Neutrophil (primary cell): ENCODE measurements around the gene IL1RAPL2.

ENCODE experiments used
- H3K27ac ChIP-seq: fragments of 200-600 bp; sonication (generic); 2 replicates; pipeline ENCODE4 v1.5.1; 2016; ENCODE audit warnings: mild to moderate bottlenecking, moderate library complexity
- H3K27me3 ChIP-seq: fragments of 200-600 bp; sonication (generic); 2 replicates; pipeline ENCODE4 v1.6.0; 2016; ENCODE audit warnings: mild to moderate bottlenecking
- H3K36me3 ChIP-seq: fragments of 200-600 bp; sonication (generic); 2 replicates; pipeline ENCODE4 v1.5.1; 2017
- H3K4me1 ChIP-seq, 2 experiments: fragments of 200-600 bp in 1 of 2; sonication (generic) in 1 of 2; 1 replicate in 1 of 2; 2 replicates in 1 of 2; pipeline versions ENCODE4 v1.5.1 to v1.6.1; 2013 to 2016; ENCODE audit warnings: low read depth in 1 of 2, low read length in 1 of 2, mild to moderate bottlenecking in 1 of 2, moderate library complexity in 1 of 2; ENCODE audit not compliant: control insufficient read depth in 1 of 2, insufficient read depth in 1 of 2
- H3K4me3 ChIP-seq, 2 experiments: fragments of 200-600 bp in 1 of 2; sonication (generic) in 1 of 2; 1 replicate in 1 of 2; 2 replicates in 1 of 2; pipeline ENCODE4 v1.5.1; 2013 to 2016; ENCODE audit warnings: low read depth in 1 of 2, low read length in 1 of 2, mild to moderate bottlenecking in 1 of 2, moderate library complexity in 1 of 2
- H3K9me3 ChIP-seq: fragments of 200-600 bp; sonication (generic); 2 replicates; pipeline ENCODE4 v1.5.1; 2016
- TF ChIP-seq, protein P1 (sequence below): fragments of 200-600 bp; sonication (generic); IDR thresholded peaks from 2 replicates; pipeline ENCODE4 v1.5.1; 2016; ENCODE audit warnings: antibody characterized with exemption

Gene IL1RAPL2

DNA sequence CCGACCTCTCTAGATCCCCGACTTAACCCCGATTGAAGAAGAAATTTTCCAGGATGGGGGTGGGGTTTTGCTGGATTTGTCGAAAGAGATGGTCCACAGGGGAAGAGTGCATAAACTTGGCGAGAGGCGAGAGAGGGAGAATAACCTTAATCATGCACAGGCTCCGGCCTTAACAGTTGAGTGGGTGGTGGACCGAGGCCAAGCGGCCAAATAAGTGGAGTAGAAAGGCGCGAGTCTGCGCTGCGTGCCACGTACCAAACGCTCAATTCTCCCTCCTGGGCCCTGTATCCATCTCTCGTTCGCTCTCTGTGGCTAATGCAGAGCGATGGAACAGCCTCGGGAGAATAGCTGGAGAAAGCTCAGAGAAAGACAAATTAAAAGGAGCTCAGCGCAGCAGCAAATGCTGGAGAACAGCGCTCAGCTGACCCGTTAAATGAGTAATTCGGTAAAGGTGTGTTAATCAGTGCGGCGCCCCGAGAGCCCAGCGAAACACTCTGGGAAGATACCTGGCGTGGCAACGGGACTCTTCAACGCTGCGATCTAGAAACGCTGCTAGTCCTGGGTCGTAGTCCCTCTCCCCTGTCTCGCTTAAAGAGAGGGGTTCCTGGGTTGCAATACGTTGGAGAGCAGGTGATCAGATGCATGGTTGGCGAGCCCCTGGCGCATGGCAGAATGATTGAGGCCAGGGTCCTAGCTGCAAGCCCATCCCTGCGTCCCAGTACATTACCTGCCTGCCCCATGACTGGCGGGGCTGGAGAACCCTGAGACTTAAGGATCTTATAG is 887 bp upstream of the IL1RAPL2 start:
- peaks cover 59% of the 10 kb centered on the region for H3K27me3 ChIP-seq
- no peaks in the 10 kb centered on the region for H3K9me3 ChIP-seq
- H3K4me1 ChIP-seq, result no peaks in the 10 kb centered on the region

DNA sequence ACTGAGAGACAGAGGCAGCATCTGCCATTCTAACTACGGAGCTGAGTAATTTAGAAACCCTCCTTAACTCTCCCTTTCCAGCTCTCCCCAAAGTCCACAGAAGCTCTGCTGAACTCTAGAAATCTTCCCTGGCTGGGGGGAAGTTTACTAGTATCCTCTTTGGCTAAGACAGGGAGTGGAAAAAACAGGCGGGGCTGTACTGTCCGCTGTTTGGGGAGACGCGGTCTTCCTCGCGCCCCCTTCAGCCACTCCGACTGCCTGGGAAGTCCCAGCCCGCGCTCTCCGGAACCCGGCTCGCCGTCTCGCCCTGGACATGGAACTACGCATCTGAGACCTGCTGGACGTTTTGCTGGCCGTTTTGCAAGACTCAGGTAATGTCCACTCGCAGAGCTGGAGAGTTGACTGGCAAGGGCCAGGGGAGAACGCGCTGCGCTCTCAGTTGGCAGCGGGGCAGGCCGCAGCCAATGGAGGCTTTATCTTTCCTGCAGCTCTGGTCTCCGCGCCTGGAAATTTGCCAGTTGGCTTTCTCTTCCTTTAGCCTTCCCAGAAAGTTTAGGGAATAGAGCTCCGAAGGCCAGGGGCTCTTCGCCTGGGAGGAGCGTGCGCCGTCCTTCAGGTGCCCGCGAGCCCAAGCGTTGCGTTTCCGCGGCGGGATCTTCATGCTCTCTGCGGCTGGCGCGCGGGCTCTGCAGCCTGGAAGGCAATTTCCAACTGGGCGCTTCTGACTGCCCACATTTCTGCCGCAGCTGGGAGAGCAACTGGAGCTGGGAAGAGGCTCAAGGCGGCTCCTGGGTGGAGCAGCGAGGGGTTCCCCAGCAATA is 892 bp downstream of the IL1RAPL2 start:
- Histone ChIP-seq H3K36me3 (no peaks in the 10 kb centered on the region), H3K4me3 (no peak overlapping the region), H3K9me3 (no peaks in the 10 kb centered on the region), H3K4me1 (no peaks in the 10 kb centered on the region), H3K27ac (no peak overlapping the region), H3K27me3 (peaks cover 59% of the 10 kb centered on the region)
- TF ChIP-seq, protein P1, sequence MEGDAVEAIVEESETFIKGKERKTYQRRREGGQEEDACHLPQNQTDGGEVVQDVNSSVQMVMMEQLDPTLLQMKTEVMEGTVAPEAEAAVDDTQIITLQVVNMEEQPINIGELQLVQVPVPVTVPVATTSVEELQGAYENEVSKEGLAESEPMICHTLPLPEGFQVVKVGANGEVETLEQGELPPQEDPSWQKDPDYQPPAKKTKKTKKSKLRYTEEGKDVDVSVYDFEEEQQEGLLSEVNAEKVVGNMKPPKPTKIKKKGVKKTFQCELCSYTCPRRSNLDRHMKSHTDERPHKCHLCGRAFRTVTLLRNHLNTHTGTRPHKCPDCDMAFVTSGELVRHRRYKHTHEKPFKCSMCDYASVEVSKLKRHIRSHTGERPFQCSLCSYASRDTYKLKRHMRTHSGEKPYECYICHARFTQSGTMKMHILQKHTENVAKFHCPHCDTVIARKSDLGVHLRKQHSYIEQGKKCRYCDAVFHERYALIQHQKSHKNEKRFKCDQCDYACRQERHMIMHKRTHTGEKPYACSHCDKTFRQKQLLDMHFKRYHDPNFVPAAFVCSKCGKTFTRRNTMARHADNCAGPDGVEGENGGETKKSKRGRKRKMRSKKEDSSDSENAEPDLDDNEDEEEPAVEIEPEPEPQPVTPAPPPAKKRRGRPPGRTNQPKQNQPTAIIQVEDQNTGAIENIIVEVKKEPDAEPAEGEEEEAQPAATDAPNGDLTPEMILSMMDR, result no peak

More for the DNA sequence above, 887 bp upstream of the IL1RAPL2 start:
- Histone ChIP-seq H3K27ac (no peak overlapping the region), H3K36me3 (no peaks in the 10 kb centered on the region), H3K4me3 (no peak overlapping the region)
- TF ChIP-seq, protein P1, result no peak

DNA sequence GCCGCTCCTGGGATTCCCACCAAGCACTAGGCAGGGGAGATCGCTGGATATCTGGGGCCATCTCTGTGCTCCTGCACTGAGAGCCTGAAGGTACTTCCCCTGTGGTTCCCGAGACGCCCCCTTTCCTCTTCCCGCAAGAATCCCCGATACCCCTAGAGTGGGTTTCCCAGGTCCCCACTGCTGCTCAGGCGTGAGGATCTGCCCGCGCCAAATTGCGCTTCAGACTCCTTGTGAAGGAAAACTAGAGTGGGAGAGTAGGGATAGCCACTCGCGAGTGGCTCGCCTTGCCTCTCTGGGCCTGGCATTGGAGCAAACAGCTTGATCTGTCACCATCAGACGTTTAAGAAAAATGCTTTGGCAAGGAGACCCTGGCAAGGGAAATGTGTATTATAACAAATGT is 1.5 kb downstream of the IL1RAPL2 start:
- H3K4me3 ChIP-seq, result no peak overlapping the region
- TF ChIP-seq, protein P1, result no peak
- peaks cover 59% of the 10 kb centered on the region for H3K27me3 ChIP-seq

DNA sequence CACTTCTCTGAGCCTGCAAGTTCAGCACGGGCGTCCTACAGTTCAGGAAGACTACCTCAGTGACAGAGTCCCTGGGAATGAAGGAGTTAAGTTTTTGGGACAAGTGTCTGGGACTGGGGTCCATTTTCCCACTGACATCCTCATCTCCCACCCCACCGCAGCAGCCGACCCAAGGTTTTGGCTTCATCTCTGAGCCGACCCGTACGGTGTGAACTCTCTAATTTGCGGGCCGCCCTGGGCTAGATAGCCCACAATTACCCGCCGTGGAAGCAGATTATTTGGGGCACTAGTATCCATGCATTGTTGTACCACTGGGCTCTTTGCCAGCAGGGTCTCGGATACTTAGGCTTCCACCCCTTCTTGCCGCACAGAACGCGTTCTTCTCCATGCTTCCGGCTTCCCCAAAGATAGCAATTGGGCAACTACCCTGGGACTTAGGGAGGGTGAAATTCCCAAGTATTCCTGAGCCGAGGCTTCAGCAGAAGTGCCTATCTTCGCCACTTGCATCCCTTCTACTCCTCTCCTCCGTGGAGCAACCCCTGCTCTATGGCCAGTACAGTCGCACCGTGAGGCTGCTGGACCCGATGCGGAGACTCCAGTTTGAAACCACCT is 2.4 kb downstream of the IL1RAPL2 start:
- TF ChIP-seq, protein P1, result no peak

More for the DNA sequence above, 1.5 kb downstream of the IL1RAPL2 start:
- Histone ChIP-seq H3K36me3 (no peaks in the 10 kb centered on the region), H3K4me1 (no peaks in the 10 kb centered on the region), H3K9me3 (no peaks in the 10 kb centered on the region), H3K27ac (no peak overlapping the region)

DNA sequence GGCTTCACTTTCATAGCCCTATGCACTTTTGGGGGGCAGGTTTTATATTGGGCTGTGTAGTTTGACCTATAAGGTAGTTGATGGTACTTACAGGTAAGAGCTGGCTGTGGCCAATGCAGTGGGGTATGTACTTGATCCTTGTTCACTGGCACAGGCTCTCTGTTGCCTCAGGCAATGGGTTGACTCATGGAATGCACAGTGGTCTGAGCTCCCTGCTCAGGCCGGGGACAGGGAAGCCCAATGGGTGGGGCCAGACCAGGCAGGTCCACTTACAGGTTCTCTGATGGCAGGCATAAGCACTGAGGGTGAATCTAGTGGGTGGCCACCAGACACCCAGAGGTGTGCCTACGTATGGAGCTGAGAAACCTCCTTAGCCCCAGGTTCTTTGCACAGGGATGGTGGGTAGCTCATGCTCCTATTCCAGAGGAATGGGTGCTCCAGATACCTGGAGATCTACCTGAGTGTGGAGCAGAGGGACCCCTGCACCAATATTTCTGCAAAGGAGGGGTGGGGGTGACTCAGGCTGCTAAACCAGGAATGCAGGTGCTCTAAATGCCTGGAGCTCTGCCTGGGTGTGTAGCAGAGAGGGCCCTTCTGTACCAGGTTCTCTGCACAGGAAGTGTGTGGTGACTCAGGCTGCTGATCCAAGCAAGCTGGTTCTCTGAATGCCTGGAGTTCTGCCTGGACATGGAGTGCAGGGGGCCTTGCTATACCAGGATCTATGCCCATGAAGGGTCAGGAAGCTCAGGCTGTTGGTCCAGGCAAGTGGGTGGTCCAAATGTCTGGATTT is 52.3 kb downstream of the IL1RAPL2 start:
- TF ChIP-seq, protein P1, result no peak

More for the DNA sequence above, 2.4 kb downstream of the IL1RAPL2 start:
- no peaks in the 10 kb centered on the region for H3K36me3 ChIP-seq
- H3K4me3 ChIP-seq, result no peak overlapping the region
- H3K9me3 ChIP-seq, result no peaks in the 10 kb centered on the region
- H3K27me3 ChIP-seq, result peaks cover 59% of the 10 kb centered on the region
- no peaks in the 10 kb centered on the region for H3K4me1 ChIP-seq
- no peak overlapping the region for H3K27ac ChIP-seq

More for the DNA sequence above, 52.3 kb downstream of the IL1RAPL2 start:
- Histone ChIP-seq H3K9me3 (no peaks in the 10 kb centered on the region), H3K36me3 (no peaks in the 10 kb centered on the region), H3K27me3 (no peaks in the 10 kb centered on the region), H3K4me1 (no peaks in the 10 kb centered on the region), H3K4me3 (no peak overlapping the region), H3K27ac (no peak overlapping the region)
